NCI-H82 treated with DMSO at 0.1 percent for 48 hours (cell line): ENCODE measurements around the gene MTRR.

Source experiments
- DNase-seq: peaks from one replicate; lab custom pipeline; 2025; ENCODE audit not compliant: unreplicated experiment; lab: John Stamatoyannopoulos, UW

MTRR gene

GRCh38 chr5:7868773-7869473 lies at the start of gene MTRR, which contains the start of gene FASTKD3:
Gene MTRR, plus strand, starts transcription at chr5:7869148. Its CDS starts 1,647 bp downstream, at chr5:7870795.
Gene FASTKD3, minus strand, starts transcription at chr5:7869031. Its CDS starts 948 bp downstream, at chr5:7868083.
- DNase-seq, result peak; percentile 56

GRCh38 chr5:7822449-7822848 lies 46.5 kb upstream of the MTRR start:
- no peak for DNase-seq

GRCh38 chr5:7823594-7823993 lies 45.4 kb upstream of the MTRR start:
- no peak for DNase-seq

- no peak for DNase-seq
Observed at GRCh38 chr5:7824995-7825394, 44.0 kb upstream of the MTRR start.

- no peak for DNase-seq
Observed at GRCh38 chr5:7825630-7826029, 43.3 kb upstream of the MTRR start.

GRCh38 chr5:7827610-7828009 lies 41.3 kb upstream of the MTRR start:
- no peak for DNase-seq

- DNase-seq, result no peak
Observed at GRCh38 chr5:7828269-7828668, 40.7 kb upstream of the MTRR start.

GRCh38 chr5:7834982-7835381 lies 34.0 kb upstream of the MTRR start:
- no peak for DNase-seq

GRCh38 chr5:7837403-7837802 lies 31.5 kb upstream of the MTRR start:
- no peak for DNase-seq

- no peak for DNase-seq
Observed at GRCh38 chr5:7842531-7842930, 26.4 kb upstream of the MTRR start.

GRCh38 chr5:7844901-7845300 lies 24.0 kb upstream of the MTRR start:
- no peak for DNase-seq

- DNase-seq, result no peak
Observed at GRCh38 chr5:7845557-7845956, 23.4 kb upstream of the MTRR start.

GRCh38 chr5:7846327-7846726 lies 22.6 kb upstream of the MTRR start:
- no peak for DNase-seq

- DNase-seq, result no peak
Observed at GRCh38 chr5:7848296-7848695, 20.7 kb upstream of the MTRR start.

GRCh38 chr5:7849681-7850394 lies 19.1 kb upstream of the MTRR start:
- no peak for DNase-seq

GRCh38 chr5:7850395-7851239 lies 18.3 kb upstream of the MTRR start, which contains the start of gene CFAP90:
Gene CFAP90, minus strand, starts transcription at chr5:7851133. Its CDS starts 112 bp downstream, at chr5:7851021.
- DNase-seq, result peak; percentile 19

- DNase-seq, result no peak
Observed at GRCh38 chr5:7851240-7851592, 17.7 kb upstream of the MTRR start.

GRCh38 chr5:7851617-7852289 lies 17.2 kb upstream of the MTRR start:
- DNase-seq, result no peak

- no peak for DNase-seq
Observed at GRCh38 chr5:7852542-7852941, 16.4 kb upstream of the MTRR start.

GRCh38 chr5:7852988-7853387 lies 16.0 kb upstream of the MTRR start:
- no peak for DNase-seq

GRCh38 chr5:7855611-7856010 lies 13.3 kb upstream of the MTRR start:
- DNase-seq, result no peak
